Sigmoid colon (tissue), 4 donors: ENCODE measurements around the gene CHERP.

Experiments used
- EP300 ChIP-seq, 4 donors: sonication (generic); formaldehyde crosslinking; IDR thresholded peaks; one replicate each; pipeline ENCODE4 v1.6.1; 2017; ENCODE audit warnings: antibody characterized with exemption in 4 of 4
- POLR2A ChIP-seq, 2 donors: fragments of 450-650 bp; IDR thresholded peaks; one replicate each; pipeline ENCODE4 v1.6.1; 2016; ENCODE audit warnings: antibody characterized with exemption in 2 of 2, mild to moderate bottlenecking in 2 of 2, moderate library complexity in 2 of 2
- TF ChIP-seq, protein P1 (sequence below), 4 experiments: fragments of 450-650 bp in 3 of 4; fragments of 200-600 bp in 1 of 4; IDR thresholded peaks; one replicate each; pipeline ENCODE4 v1.5.1; 2016 to 2019; ENCODE audit warnings: antibody characterized with exemption in 4 of 4, mild to moderate bottlenecking in 3 of 4, moderate library complexity in 2 of 4

DNA sequence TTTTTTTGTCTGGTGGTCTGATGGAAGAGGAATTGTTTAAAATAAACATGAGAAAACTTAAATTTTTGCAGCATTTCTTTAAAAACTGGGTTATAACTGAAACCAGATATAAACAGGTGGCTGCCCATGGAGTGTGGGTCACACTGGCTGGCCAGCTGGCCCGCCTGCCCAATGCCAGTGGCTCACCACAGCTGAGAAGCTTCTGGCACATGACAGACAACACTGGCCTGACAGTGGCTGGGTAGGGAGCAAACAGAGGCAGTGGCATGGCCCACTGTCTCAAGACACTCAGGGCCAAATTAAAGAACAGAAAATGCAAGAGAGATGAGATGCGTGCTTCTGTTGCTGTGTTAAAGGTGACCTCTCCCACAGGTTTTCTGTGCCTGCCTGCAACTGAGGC lies 33.0 kb upstream of the CHERP start:
- TF ChIP-seq, protein P1, sequence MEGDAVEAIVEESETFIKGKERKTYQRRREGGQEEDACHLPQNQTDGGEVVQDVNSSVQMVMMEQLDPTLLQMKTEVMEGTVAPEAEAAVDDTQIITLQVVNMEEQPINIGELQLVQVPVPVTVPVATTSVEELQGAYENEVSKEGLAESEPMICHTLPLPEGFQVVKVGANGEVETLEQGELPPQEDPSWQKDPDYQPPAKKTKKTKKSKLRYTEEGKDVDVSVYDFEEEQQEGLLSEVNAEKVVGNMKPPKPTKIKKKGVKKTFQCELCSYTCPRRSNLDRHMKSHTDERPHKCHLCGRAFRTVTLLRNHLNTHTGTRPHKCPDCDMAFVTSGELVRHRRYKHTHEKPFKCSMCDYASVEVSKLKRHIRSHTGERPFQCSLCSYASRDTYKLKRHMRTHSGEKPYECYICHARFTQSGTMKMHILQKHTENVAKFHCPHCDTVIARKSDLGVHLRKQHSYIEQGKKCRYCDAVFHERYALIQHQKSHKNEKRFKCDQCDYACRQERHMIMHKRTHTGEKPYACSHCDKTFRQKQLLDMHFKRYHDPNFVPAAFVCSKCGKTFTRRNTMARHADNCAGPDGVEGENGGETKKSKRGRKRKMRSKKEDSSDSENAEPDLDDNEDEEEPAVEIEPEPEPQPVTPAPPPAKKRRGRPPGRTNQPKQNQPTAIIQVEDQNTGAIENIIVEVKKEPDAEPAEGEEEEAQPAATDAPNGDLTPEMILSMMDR (IDR thresholded peaks at IDR 0.05), result no peak
- TF ChIP-seq POLR2A (IDR thresholded peaks at IDR 0.05) (no peak), EP300 (IDR thresholded peaks at IDR 0.05) (no peak)
